H1 (cell line): ENCODE measurements around the gene SERPINB5. TPM values are rescaled to one million over a fixed set of nuclear protein-coding genes. Genes with fewer than 3 reads are reported as not detected.

ENCODE experiments used
- CEBPB ChIP-seq: IDR thresholded peaks from 2 replicates; pipeline ENCODE4 v1.6.1; 2012; ENCODE audit warnings: low read depth, low read length
- CHD2 ChIP-seq: IDR thresholded peaks from 2 replicates; pipeline ENCODE4 v1.6.1; 2012; ENCODE audit warnings: low read length, improper control_type of control experiment
- CTBP2 ChIP-seq: IDR thresholded peaks from 2 replicates; pipeline ENCODE4 v1.7.0; 2011; ENCODE audit warnings: borderline replicate concordance, mild to moderate bottlenecking, moderate library complexity, mixed read lengths, low read length; ENCODE audit not compliant: insufficient read depth, insufficient read length
- GTF2F1 ChIP-seq: IDR thresholded peaks from 2 replicates; pipeline ENCODE4 v1.6.1; 2012; ENCODE audit warnings: low read depth, low read length, improper control_type of control experiment, borderline replicate concordance
- JUN ChIP-seq: IDR thresholded peaks from 2 replicates; pipeline ENCODE4 v1.6.1; 2011; ENCODE audit warnings: low read depth, mild to moderate bottlenecking, improper control_type of control experiment, low read length
- POLR2AphosphoS5 ChIP-seq: IDR thresholded peaks from 2 replicates; pipeline ENCODE4 v1.6.1; 2011; ENCODE audit warnings: low read depth, low read length
- polyA plus RNA-seq, 7 experiments: library from polyadenylated mRNA; depleted of rRNA in 3 of 7; stranded (reverse) in 5 of 7; unstranded in 2 of 7; fragments of >200 nt in 5 of 7; fragments of 200-250 nt in 2 of 7; gene quantifications; 1 replicate in 5 of 7; 2 replicates in 1 of 7; 4 replicates in 1 of 7; pipeline versions ENCODE4 v1.2.1 to v1.2.3, GENCODE V29; 2011 to 2013; ENCODE audit warnings: missing spikeins in 2 of 7, mixed read lengths in 2 of 7
- total RNA-seq: library from RNA; stranded (reverse); fragmentation: NEBNext Ultra II Directional; extraction: Animal tissue kit (Norgen Biotek cat#: 25700); gene quantifications from 2 replicates; pipeline ENCODE4 v1.2.1, GENCODE V29; 2021
- TF ChIP-seq, protein P1 (sequence below): fragments of 300-600 bp; sonication (generic); IDR thresholded peaks from 2 replicates; pipeline ENCODE4 v1.7.1; 2012; ENCODE audit warnings: low read length, moderate library complexity, mild to moderate bottlenecking, inconsistent platforms; ENCODE audit not compliant: insufficient replicate concordance

SERPINB5 gene
- total and polyA plus RNA-seq, 2 of the 8 experiments (the other 6 are each of a cell fraction or from before 2014, with no cell fraction given): 0.03 TPM; not detected in 1

DNA sequence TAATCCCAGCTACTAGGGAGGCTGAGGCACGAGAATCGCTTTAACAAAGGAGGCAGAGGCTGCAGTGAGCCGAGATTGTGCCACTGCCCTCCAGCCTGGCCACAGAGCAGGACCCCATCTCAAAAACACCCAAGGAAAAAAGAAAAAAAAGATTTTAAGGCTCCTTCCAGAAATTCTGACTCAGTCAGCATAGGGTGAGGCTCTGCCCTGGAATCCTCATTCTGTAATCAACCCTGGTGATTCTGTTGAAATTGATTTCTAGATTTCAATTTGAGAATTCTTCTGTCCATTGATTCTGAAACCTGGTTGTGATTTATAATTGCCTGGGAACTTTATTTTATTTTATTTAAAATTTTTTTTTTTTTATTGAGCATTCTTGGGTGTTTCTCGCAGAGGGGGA, 27.3 kb upstream of the SERPINB5 start (continued):
- TF ChIP-seq, protein P1, sequence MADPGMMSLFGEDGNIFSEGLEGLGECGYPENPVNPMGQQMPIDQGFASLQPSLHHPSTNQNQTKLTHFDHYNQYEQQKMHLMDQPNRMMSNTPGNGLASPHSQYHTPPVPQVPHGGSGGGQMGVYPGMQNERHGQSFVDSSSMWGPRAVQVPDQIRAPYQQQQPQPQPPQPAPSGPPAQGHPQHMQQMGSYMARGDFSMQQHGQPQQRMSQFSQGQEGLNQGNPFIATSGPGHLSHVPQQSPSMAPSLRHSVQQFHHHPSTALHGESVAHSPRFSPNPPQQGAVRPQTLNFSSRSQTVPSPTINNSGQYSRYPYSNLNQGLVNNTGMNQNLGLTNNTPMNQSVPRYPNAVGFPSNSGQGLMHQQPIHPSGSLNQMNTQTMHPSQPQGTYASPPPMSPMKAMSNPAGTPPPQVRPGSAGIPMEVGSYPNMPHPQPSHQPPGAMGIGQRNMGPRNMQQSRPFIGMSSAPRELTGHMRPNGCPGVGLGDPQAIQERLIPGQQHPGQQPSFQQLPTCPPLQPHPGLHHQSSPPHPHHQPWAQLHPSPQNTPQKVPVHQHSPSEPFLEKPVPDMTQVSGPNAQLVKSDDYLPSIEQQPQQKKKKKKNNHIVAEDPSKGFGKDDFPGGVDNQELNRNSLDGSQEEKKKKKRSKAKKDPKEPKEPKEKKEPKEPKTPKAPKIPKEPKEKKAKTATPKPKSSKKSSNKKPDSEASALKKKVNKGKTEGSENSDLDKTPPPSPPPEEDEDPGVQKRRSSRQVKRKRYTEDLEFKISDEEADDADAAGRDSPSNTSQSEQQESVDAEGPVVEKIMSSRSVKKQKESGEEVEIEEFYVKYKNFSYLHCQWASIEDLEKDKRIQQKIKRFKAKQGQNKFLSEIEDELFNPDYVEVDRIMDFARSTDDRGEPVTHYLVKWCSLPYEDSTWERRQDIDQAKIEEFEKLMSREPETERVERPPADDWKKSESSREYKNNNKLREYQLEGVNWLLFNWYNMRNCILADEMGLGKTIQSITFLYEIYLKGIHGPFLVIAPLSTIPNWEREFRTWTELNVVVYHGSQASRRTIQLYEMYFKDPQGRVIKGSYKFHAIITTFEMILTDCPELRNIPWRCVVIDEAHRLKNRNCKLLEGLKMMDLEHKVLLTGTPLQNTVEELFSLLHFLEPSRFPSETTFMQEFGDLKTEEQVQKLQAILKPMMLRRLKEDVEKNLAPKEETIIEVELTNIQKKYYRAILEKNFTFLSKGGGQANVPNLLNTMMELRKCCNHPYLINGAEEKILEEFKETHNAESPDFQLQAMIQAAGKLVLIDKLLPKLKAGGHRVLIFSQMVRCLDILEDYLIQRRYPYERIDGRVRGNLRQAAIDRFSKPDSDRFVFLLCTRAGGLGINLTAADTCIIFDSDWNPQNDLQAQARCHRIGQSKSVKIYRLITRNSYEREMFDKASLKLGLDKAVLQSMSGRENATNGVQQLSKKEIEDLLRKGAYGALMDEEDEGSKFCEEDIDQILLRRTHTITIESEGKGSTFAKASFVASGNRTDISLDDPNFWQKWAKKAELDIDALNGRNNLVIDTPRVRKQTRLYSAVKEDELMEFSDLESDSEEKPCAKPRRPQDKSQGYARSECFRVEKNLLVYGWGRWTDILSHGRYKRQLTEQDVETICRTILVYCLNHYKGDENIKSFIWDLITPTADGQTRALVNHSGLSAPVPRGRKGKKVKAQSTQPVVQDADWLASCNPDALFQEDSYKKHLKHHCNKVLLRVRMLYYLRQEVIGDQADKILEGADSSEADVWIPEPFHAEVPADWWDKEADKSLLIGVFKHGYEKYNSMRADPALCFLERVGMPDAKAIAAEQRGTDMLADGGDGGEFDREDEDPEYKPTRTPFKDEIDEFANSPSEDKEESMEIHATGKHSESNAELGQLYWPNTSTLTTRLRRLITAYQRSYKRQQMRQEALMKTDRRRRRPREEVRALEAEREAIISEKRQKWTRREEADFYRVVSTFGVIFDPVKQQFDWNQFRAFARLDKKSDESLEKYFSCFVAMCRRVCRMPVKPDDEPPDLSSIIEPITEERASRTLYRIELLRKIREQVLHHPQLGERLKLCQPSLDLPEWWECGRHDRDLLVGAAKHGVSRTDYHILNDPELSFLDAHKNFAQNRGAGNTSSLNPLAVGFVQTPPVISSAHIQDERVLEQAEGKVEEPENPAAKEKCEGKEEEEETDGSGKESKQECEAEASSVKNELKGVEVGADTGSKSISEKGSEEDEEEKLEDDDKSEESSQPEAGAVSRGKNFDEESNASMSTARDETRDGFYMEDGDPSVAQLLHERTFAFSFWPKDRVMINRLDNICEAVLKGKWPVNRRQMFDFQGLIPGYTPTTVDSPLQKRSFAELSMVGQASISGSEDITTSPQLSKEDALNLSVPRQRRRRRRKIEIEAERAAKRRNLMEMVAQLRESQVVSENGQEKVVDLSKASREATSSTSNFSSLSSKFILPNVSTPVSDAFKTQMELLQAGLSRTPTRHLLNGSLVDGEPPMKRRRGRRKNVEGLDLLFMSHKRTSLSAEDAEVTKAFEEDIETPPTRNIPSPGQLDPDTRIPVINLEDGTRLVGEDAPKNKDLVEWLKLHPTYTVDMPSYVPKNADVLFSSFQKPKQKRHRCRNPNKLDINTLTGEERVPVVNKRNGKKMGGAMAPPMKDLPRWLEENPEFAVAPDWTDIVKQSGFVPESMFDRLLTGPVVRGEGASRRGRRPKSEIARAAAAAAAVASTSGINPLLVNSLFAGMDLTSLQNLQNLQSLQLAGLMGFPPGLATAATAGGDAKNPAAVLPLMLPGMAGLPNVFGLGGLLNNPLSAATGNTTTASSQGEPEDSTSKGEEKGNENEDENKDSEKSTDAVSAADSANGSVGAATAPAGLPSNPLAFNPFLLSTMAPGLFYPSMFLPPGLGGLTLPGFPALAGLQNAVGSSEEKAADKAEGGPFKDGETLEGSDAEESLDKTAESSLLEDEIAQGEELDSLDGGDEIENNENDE: no peak
- TF ChIP-seq CHD2 (no peak), JUN (no peak), CTBP2 (no peak), POLR2AphosphoS5 (no peak), GTF2F1 (no peak), CEBPB (no peak)
